Ovary (tissue), 9 donors: ENCODE data around the gene FAM171A2. TPM values are rescaled to one million over a fixed set of nuclear protein-coding genes. Genes with fewer than 3 reads are reported as not detected.

ENCODE experiments used
- DNase-seq, 5 donors: peaks; one replicate each; pipeline ENCODE4 v3.0.0-alpha.2; 2019 to 2020
- H3K27ac ChIP-seq, 2 donors: fragments of 200-600 bp; one replicate each; pipeline versions ENCODE4 v1.5.1 to v1.8.0; 2019 to 2022
- H3K27me3 ChIP-seq: fragments of 200-600 bp; one replicate; pipeline ENCODE4 v1.8.0; 2022
- H3K36me3 ChIP-seq: fragments of 200-600 bp; sonication (generic); one replicate; pipeline ENCODE4 v1.5.1; 2019
- H3K4me1 ChIP-seq: one replicate; pipeline ENCODE4 v1.8.1; 2013; ENCODE audit warnings: mild to moderate bottlenecking, moderate library complexity; ENCODE audit not compliant: insufficient read depth
- H3K4me3 ChIP-seq: fragments of 200-600 bp; sonication (generic); one replicate; pipeline ENCODE4 v1.5.1; 2017
- H3K9me3 ChIP-seq, 2 donors: fragments of 200-600 bp in 1 of 2; sonication (generic) in 1 of 2; one replicate each; pipeline versions ENCODE4 v1.5.1 to v1.8.1; 2013 to 2019; ENCODE audit warnings: mild to moderate bottlenecking in 1 of 2, moderate library complexity in 1 of 2
- EP300 ChIP-seq: sonication (generic); formaldehyde crosslinking; IDR thresholded peaks from one replicate; pipeline ENCODE4 v1.6.1; 2017; ENCODE audit warnings: antibody characterized with exemption
- POLR2A ChIP-seq: fragments of 450-650 bp; IDR thresholded peaks from one replicate; pipeline ENCODE4 v1.6.1; 2017; ENCODE audit warnings: antibody characterized with exemption, mild to moderate bottlenecking, moderate library complexity
- WGBS, 3 donors: extraction: QIAGEN DNeasy Blood & Tissue Kit in 1 of 3; methylation state at CpG; one replicate each; pipeline versions ENCODE4 v1.1.5 to v1.1.7; 2013 to 2017; 5-methylcytosine and 5-hydroxymethylcytosine counted together
- intact Hi-C, 4 donors: fragments of 100-400 bp; cut with DNase I; formaldehyde crosslinking; loops; one replicate each; pipeline versions ENCODE4 v1.11.0 to v1.15.1; 2022 to 2023
- polyA plus RNA-seq, 2 donors: library from polyadenylated mRNA; stranded (reverse); fragments of 200-250 nt in 1 of 2; fragments of 350-450 nt in 1 of 2; fragmentation: Illumina TruSeq in 1 of 2; extraction: RNeasy Lipid Tissue Mini Kit (QIAGEN cat#74804) in 1 of 2; gene quantifications; one replicate each; pipeline ENCODE4 v1.2.3, GENCODE V29; 2013 to 2014
- total RNA-seq, 7 donors: library from RNA; depleted of rRNA in 2 of 7; stranded (reverse); fragments of >200 nt in 2 of 7; fragmentation: NEBNext Ultra II Directional in 3 of 7; extraction: Animal tissue kit (Norgen Biotek cat#: 25700) in 3 of 7; gene quantifications; one replicate each; pipeline versions ENCODE4 v1.1.0 to v1.2.4, GENCODE V29; 2016 to 2023
- TF ChIP-seq, protein P1 (sequence below), 3 donors: fragments of 450-650 bp in 2 of 3; fragments of 200-600 bp in 1 of 3; IDR thresholded peaks; one replicate each; pipeline versions ENCODE4 v1.5.1 to v1.8.0; 2016 to 2022; ENCODE audit warnings: antibody characterized with exemption in 3 of 3, mild to moderate bottlenecking in 1 of 3
- donor health status: DM: no; HTN: no; CAD: no; lungs with moderate emphysema.
- donor health status: DM: no; HTN: no; CAD: no.
- donor health status: Bipolar disorder and iron deficiency.
- donor health status: DM: yes; HTN: yes; CAD: no.
- donor health status: DM: no; HTN: no; CAD: no.
- donor health status: DM: yes; HTN: yes; CAD: no.

The FAM171A2 gene
- total and polyA plus RNA-seq, 9 donors: 0.17 to 23.7 (median 10.6) TPM

DNA sequence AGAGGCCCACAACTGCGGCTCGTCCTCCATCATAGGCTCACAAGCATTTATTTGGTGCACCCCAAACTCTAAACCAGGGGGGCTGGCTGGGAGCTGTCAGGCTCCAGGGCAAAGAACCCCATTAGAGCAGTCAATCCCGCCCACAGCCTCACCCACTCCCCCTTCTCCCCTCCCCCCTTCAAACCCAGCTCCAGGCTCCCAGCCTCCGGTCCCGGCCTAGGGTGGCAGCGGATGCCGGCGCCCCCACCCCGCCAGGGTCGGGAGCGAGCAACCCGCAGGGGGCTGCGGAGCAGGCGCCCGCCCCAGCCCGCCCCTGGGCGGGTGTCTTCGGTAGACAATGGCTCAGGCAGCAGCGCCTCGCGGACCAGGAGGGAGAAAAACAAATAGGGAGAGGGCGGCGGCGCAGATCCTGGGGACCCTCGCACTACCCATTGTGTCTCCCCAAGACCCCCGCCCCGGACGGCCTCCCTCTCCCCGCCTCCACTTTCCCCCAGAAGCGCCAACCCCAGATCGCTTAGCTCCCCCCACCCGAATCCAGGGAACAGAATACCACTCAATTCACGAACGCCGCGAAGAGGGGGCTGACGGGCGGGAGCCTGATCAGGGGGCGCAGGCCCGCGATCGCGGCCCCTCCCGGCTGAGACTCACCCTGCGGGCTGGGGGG lies 572 bp downstream of the FAM171A2 start:
- DNase-seq: peak in 1 of 5 donors; percentile 60
- H3K27me3 ChIP-seq: no peaks in the 10 kb centered on the region
- no peak for TF ChIP-seq POLR2A
- no peak for TF ChIP-seq EP300
- TF ChIP-seq, protein P1, sequence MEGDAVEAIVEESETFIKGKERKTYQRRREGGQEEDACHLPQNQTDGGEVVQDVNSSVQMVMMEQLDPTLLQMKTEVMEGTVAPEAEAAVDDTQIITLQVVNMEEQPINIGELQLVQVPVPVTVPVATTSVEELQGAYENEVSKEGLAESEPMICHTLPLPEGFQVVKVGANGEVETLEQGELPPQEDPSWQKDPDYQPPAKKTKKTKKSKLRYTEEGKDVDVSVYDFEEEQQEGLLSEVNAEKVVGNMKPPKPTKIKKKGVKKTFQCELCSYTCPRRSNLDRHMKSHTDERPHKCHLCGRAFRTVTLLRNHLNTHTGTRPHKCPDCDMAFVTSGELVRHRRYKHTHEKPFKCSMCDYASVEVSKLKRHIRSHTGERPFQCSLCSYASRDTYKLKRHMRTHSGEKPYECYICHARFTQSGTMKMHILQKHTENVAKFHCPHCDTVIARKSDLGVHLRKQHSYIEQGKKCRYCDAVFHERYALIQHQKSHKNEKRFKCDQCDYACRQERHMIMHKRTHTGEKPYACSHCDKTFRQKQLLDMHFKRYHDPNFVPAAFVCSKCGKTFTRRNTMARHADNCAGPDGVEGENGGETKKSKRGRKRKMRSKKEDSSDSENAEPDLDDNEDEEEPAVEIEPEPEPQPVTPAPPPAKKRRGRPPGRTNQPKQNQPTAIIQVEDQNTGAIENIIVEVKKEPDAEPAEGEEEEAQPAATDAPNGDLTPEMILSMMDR (IDR thresholded peaks at IDR 0.05): no peak
- H3K9me3 ChIP-seq: no peaks in the 10 kb centered on the region
- 0 to 1% (median 1%) methylated on average over 34 to 45 of the region's 45 CpGs for WGBS, 3 donors
- intact Hi-C loops: no loop called here
- H3K4me3 ChIP-seq: peak overlapping the region; percentile 59
- H3K36me3 ChIP-seq: no peaks in the 10 kb centered on the region
- peak overlapping the region; percentile 47 to 72 for H3K27ac ChIP-seq
- H3K4me1 ChIP-seq: peaks cover 7% of the 10 kb centered on the region

DNA sequence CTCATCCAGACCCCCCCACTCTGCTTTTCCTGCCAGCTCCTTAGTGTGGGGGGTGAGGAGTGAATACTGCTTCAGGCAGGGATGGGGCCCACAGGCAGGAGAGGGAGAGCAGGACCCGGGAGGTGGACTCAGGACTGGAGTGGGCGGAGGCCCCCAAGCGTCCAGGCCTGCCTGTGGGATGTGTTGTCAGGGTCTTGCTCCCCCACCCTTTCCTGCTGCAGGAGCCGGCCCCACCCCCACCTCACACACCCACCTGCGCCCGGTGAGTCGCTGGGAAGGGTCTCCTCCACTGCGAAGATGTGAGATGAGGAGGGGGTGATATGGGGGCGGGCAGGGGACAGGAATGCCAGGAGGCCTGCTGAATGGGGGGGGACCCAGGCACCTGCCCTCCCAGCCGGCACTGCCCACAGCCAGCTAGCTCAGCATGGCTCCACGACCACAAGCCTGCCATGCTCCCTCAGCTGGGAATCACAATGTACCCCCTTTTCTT lies 1.1 kb downstream of the FAM171A2 start:
- no peaks in the 10 kb centered on the region for H3K27me3 ChIP-seq
- intact Hi-C loops: no loop called here
- peak in 1 of 5 donors; percentile 50 for DNase-seq
- H3K4me3 ChIP-seq: peak overlapping the region; percentile 59
- no peaks in the 10 kb centered on the region for H3K36me3 ChIP-seq
- TF ChIP-seq POLR2A (no peak), EP300 (no peak)
- TF ChIP-seq, protein P1 (IDR thresholded peaks at IDR 0.05): no peak
- H3K27ac ChIP-seq: no peak overlapping the region
- peaks cover 7% of the 10 kb centered on the region for H3K4me1 ChIP-seq
- no peaks in the 10 kb centered on the region for H3K9me3 ChIP-seq
- WGBS, 3 donors: 5 to 13% (median 7%) methylated on average over 10 to 11 of the region's 11 CpGs

DNA sequence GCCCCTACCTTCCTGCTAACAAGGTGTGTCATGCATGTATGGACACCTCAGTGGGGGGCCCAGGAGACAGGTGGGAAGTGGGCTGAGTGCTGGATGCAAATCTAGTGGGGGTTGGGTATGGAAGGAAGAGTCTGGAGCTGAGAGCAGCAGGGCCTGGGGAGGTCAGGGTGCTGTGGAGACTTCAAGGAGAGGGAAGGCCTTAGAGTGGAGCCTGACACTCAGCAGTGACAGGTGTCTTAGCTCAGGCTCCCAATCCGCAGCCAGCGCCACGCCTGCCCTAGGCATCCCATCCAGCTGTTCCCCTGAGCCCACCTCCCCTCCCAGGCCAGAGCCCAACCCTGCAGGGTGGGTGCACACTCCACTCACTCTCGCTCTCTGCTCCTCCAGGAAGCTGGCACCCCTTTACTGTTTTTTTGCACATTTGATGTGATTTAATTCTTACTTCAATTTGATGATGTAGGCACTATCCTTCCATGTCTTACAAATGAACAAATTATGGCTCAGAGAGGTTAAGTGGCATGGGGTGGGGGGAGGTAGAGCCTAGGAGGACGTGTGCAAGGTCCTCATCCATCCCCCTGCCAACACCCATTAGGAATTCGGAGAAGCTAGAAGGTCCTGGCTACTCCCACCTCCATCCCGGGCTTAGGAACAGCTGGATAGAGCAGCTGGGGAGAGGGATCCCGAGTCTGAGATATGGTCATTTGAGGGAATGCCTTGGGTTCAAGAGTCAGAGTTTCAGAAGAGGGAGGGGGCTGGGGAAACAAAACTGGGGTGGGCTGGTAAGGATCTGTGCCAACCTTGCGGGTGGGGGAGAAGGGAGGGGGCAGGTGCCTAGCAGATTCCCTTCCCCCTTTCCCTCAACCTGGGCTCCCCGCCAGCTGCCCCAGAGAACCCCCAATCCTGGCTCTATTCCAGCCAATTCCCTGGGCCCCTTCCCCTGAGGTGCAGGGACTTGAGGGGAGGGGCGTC lies 2.1 kb downstream of the FAM171A2 start:
- TF ChIP-seq EP300: no peak
- TF ChIP-seq, protein P1 (IDR thresholded peaks at IDR 0.05): no peak
- TF ChIP-seq POLR2A: no peak
- WGBS, 3 donors: 23 to 39% (median 25%) methylated on average over 11 of the region's 11 CpGs

DNA sequence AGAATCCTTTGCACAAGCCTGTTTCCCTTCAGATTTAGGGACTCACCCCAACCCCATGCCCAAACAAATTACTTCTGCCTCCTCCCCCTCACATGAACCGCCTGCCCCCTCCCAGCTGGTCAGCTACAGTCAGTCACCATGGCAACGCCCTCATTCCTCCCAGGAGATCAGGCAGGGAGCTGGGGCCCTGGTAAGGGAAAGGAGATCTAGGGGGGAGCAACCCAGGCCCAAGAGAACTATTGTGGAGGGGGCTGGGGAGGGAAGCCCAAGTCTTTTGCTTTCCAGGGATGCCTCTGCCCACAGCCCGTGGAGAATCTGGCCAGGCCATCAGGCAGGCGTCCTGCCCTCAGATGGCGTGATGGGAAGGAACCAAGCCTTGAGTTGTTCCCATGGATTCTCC lies 2.8 kb downstream of the FAM171A2 start:
- 35 to 42% (median 36%) methylated on average over 5 of the region's 5 CpGs for WGBS, 3 donors
- intact Hi-C loops: no loop called here

More for the DNA sequence above, 2.1 kb downstream of the FAM171A2 start:
- Histone ChIP-seq H3K9me3 (no peaks in the 10 kb centered on the region), H3K4me3 (no peak overlapping the region), H3K27me3 (no peaks in the 10 kb centered on the region), H3K4me1 (peaks cover 7% of the 10 kb centered on the region), H3K27ac (peak overlapping the region in 1 of 2 donors; percentile 38), H3K36me3 (no peaks in the 10 kb centered on the region)
- intact Hi-C loops: no loop called here
- peak in 2 of 5 donors; percentile 57 to 64 for DNase-seq

More for the DNA sequence above, 2.8 kb downstream of the FAM171A2 start:
- peak overlapping the region in 1 of 2 donors; percentile 38 for H3K27ac ChIP-seq
- DNase-seq: peak; percentile 69 to 94 (median 86)
- no peaks in the 10 kb centered on the region for H3K36me3 ChIP-seq
- H3K27me3 ChIP-seq: no peaks in the 10 kb centered on the region
- H3K4me1 ChIP-seq: peaks cover 7% of the 10 kb centered on the region
- no peak for TF ChIP-seq POLR2A
- TF ChIP-seq, protein P1 (IDR thresholded peaks at IDR 0.05): no peak
- no peak for TF ChIP-seq EP300
- H3K9me3 ChIP-seq: no peaks in the 10 kb centered on the region
- no peak overlapping the region for H3K4me3 ChIP-seq
